K562 (cell line): Measurements from ENCODE around the gene ADPRM.

ENCODE experiments used
- ARID4B ChIP-seq: sonication (generic); formaldehyde crosslinking; IDR thresholded peaks from 2 replicates; pipeline ENCODE4 v1.8.0; 2022; ENCODE audit warnings: mild to moderate bottlenecking, missing genetic modification reagents
- CTCF ChIP-seq, 3 experiments: IDR thresholded peaks in 2 of 3; conservative IDR thresholded peaks in 1 of 3; 2 replicates each; pipeline ENCODE4 v1.5.1; 2011 to 2012; ENCODE audit warnings: low read length in 3 of 3, mild to moderate bottlenecking in 3 of 3, control low read depth in 2 of 3, improper control_type of control experiment in 1 of 3, inconsistent platforms in 1 of 3, low read depth in 1 of 3, mixed read lengths in 1 of 3, moderate library complexity in 1 of 3; ENCODE audit not compliant: insufficient read depth in 2 of 3
- E2F6 ChIP-seq, 2 experiments: IDR thresholded peaks; 2 replicates each; pipeline ENCODE4 v1.6.1; 2011; ENCODE audit warnings: borderline replicate concordance in 1 of 2, control low read depth in 1 of 2, low read depth in 1 of 2, low read length in 1 of 2, mild to moderate bottlenecking in 1 of 2, mixed read lengths in 1 of 2, moderate library complexity in 1 of 2; ENCODE audit not compliant: insufficient read depth in 1 of 2, insufficient read length in 1 of 2, poor library complexity in 1 of 2, severe bottlenecking in 1 of 2; ENCODE audit errors: extremely low read depth in 1 of 2
- FOXJ3 ChIP-seq: sonication (generic); formaldehyde crosslinking; IDR thresholded peaks from 2 replicates; pipeline ENCODE4 v1.4.0; 2020; ENCODE audit warnings: mild to moderate bottlenecking, missing genetic modification reagents
- FOXP4 ChIP-seq: sonication (generic); formaldehyde crosslinking; IDR thresholded peaks from 2 replicates; pipeline ENCODE4 v1.8.0; 2022; ENCODE audit warnings: mild to moderate bottlenecking, missing genetic modification reagents, borderline replicate concordance
- KLF10 ChIP-seq: fragments of 250-450 bp; sonication (Bioruptor Pico); IDR thresholded peaks from 2 replicates; pipeline ENCODE4 v1.6.1; 2021; ENCODE audit warnings: matching md5 sums
- MEF2A ChIP-seq: IDR thresholded peaks from 2 replicates; pipeline ENCODE4 v1.6.1; 2011; ENCODE audit warnings: low read depth, mild to moderate bottlenecking, low read length, moderate library complexity; ENCODE audit not compliant: control insufficient read depth
- POLR2G ChIP-seq: fragments of 200-400 bp; formaldehyde crosslinking; IDR thresholded peaks from 2 replicates; pipeline ENCODE4 v1.6.1; 2017; ENCODE audit warnings: low read depth, mild to moderate bottlenecking, antibody characterized with exemption, low read length, moderate library complexity
- ZBED1 ChIP-seq: IDR thresholded peaks from 2 replicates; pipeline ENCODE4 v1.6.1; 2014
- ZNF253 ChIP-seq: fragments of 250-450 bp; sonication (Bioruptor Pico); conservative IDR thresholded peaks from 2 replicates; pipeline ENCODE4 v1.6.1; 2021; ENCODE audit warnings: mild to moderate bottlenecking

- TF ChIP-seq ZBED1 (no peak), CTCF (IDR thresholded peaks at IDR 0.05 in 2 of 3, conservative IDR thresholded peaks at IDR 0.05 in 1 of 3; ENCODE audit: insufficient read depth in 2 of 3, low read depth in 1 of 3, low read length in 3 of 3) (no peak), ARID4B (CRISPR knock-in tag) (no peak), FOXP4 (CRISPR knock-in tag) (no peak), FOXJ3 (CRISPR knock-in tag) (no peak), KLF10 (CRISPR knock-in tag) (no peak), ZNF253 (no peak), E2F6 (IDR thresholded peaks at IDR 0.05; ENCODE audit: borderline replicate concordance in 1 of 2, extremely low read depth in 1 of 2, insufficient read depth in 1 of 2, insufficient read length in 1 of 2, low read depth in 1 of 2, low read length in 1 of 2, poor library complexity in 1 of 2, severe bottlenecking in 1 of 2) (no peak), MEF2A (no peak), POLR2G (no peak)
Measured at GRCh38 chr17:10735821-10736220, 38.4 kb downstream of the ADPRM start.
